ENCODE data around the gene MRPS18A.
"Not testable (repeated sequence)": the region's sequence is repeated elsewhere in the genome, so short reads cannot be mapped to it uniquely, and the experiment has no call there.

Gene MRPS18A

DNA sequence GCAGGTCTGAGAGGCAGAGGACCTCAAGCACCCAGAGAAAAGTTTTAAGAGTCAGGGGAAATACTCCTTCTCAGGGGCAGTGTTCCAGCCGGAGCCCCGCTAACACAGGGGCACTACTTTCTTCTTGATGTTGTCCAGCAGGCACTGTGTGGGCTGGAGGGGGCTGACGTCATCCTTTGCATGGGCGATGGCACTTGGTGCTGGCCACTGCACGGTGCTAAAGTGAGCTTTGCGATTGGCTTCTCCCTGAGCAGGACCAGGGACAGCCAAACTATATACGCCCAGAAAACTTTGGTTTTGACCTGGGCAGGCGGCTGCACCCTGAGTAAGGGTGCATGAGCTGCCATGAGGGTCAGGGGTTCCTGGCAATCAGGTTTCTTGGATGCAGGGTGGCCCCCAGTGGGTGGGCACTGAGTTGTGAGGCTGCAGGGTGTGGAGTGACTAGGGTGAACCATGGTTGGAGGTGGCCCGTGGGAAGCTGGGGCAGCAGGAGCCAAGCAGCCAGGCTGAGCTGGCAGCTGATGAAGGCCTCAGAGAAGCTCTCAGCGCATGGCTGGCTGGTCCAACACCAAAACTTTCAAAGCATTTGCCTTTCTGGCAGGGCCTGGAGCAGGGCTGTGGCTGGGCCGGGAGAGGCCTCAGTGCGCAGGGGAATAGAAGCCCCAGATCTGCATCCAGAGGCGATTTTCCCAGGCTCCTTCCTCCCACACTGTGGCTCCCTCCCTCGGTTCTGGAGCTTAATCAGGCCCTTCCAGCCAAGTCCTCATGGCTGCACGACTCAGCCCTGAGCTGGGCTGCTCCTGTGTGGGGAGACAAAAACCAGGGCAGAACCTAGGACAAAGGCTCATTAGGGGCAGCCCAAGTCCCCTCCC lies 18.3 kb downstream of the MRPS18A start:
- DNase-seq: no peak

DNA sequence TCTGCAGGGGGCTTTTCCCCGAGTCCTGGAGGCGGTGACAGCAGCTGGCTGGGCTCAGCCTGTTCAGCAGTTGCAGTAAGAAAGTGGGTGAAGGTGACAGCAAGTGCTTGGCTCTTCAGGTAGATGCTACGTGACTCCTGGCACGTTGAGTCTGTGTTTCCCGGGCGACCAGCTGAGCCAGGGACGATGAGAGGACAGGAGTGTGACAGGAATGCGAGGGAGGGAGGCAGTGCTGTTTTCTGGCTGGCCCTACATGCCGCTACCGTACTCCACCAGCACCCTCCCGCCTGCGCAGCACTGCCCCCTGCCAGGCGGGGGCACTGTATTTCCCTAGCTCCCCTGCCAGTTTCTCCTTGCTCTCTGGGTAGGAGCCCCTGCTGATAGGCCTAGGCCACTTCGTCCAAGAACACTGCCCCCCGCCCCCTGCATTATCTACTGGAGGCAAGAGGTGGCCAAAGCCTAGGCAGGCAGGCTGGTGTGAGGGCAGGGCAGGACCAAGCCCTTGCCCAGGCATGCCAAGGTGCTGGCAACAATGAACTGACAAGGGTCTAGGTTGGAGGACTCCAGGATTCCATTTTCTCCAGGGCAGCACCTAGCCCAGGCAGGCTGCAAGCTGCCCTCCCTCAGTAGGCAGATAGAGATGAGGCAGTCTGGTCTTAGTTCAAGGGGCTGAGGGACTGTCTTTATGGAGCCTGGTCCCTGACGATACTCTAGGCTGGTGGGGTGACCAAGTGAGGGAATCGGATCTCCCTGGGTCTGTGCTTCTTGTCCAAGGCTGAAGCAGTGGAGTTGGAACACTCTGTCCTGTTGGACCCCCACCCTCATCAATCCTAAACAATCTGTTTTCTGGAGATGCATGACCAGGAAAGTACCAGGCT lies 19.2 kb downstream of the MRPS18A start:
- DNase-seq: peak; percentile 92

DNA sequence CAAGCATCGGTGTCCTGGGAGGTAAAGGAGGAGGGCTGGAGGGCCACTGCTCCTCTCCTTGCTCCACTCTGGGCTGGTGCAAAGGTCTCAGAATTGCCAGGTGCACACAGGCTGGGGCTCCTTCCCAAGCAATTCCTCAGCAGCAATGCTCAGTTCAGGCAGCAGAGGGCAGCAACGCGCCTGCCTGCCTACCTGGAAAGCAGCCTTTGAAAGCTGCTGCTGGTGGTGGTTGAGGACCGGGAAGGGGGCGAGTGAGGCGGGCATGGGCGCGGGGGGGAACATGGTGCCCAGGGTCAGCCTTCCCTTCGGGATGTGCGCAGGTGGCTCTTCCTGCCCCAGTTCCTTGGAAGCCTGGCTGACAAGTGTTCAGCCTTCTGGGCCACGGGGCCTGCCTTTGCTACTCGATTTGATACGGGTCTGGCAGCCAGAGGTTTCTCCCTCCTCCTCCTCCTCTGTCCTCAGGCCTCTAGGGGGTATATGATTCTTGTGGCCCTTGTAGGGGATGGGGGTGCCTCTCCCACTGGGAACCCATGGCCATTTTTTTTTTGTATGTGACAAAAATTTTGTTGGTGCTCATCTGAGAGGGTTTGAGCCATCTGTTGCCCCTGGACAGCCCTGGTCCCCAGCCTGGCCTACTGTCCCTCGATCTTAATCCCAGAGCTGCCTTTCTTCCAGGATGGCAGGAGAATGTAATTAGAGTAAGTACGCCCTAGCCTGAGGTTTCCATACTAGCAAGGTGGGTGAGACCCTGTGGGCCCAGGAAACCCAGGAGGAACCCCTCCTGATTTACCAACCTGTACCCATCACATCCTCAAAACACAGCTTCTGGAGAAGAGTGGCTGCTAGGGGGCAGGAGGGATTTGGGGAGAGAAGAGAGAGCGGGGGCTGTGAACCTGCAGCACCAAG lies 20.1 kb downstream of the MRPS18A start:
- DNase-seq: peak; percentile 82

DNA sequence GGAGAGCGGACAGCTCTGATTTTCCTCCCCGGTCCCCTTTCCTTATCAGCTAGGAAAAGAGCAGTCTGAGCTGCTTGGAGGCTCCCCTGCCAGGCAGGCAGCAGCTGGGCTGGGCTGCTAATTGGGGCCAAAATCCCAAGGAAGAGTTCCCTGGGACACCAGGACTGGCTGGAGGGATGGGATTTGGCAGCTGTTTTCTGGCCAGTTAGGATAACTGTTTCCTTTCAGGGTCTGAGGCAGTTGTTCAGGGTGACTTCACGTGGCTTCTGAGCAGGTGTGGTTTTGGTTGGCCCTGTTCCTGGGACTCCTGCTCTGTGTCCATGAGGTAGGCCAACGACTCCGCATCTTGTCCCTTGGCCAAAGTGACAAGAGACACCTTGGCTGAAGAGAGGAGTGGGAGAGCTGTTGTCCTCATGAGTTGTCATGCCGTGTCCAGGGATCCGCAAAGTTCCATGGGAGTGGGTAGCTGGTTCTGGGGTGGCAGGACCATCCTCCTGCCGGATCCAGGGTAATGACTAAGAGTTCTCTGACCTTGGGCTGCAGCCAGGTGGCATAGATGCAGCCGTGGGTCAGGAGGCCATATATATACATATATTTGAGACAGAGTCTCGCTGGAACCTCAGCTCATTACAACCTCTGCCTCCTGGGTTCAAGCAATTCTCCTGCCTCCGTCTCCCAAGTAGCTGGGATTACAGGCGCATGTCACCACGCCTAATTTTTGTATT lies 21.2 kb downstream of the MRPS18A start:
- no peak for DNase-seq

DNA sequence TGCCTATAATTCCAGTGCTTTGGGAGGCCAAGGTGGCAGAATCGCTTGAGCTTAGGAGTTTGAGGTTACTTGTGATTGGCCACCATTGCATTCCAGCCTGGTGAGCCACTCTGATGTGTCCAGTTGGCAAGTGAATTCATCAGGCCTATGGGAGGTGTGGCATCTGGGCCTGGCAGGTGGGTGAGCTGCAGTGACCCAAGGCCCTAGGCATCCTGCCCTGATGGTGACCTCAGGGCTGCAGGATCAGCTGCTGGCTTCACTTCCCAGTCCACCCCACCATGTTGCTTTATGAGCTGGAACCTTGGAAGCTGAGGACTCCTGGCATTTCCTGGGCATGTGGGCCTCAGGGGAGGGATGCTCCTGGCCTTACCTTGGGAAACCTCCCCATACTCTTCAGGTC lies 22.2 kb downstream of the MRPS18A start:
- DNase-seq: no peak

DNA sequence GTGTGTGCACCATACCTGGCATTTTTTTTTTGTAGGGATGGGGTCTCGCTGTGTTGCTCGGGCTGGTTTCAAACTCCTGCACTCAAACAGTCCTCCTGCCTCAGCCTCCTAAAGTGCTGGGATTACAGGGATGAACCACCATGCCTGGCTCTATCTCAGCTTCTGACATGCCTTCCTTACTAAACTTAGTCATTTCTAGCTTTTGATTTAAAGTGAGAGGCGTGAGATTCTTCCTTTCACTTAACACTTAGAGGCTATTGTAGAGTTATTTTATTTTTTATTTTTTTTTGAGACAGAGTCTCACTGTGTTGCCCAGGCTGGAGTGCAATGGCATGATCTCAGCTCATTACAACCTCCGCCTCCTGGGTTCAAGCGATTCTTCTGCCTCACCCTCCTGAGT lies 24.6 kb downstream of the MRPS18A start:
- DNase-seq: not testable (repeated sequence)

DNA sequence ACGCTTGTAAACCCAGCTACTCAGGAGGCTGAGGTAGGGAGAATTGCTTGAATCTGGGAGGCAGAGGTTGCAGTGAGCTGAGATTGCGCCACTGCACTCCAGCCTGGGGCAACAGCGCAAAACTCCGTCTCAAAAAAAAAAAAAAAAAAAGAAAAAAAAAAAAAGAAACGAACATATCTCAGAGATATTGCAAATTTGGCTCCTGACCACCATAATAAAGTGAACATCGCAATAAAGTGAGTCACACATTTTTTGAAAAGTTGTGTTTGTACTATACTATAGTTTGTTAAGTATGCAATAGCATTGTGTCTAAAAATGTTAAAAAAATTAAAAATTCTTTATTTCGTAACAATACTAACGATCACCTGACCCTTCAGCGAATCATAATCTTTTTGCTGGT lies 29.4 kb downstream of the MRPS18A start:
- no peak for DNase-seq

DNA sequence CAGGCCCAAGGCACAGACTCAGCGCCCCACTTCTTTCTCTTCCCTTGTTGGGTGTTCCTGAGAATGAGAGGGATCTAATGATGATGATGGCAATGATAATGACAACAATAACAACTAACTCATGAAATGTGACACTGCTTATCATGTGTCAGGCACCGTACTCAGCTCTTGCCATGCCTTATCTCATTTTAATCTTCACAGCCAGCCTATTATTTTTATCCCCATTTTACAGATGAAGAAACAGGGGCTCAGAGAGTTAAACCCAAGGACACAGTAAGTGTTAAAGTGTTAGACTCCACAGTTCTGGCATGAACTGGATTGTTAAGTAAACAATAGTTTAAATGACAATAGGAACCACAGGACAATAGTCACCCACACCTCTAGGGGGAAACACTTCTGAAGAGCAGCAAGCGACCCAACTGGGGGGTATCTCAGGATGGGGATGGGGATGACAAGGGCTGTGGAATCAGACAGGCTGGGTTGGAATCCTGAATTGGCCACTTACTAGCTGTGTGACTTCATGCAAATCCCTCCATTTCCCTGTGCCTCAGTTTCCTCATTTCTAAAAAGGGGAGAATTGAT lies 30.3 kb downstream of the MRPS18A start:
- DNase-seq: no peak

DNA sequence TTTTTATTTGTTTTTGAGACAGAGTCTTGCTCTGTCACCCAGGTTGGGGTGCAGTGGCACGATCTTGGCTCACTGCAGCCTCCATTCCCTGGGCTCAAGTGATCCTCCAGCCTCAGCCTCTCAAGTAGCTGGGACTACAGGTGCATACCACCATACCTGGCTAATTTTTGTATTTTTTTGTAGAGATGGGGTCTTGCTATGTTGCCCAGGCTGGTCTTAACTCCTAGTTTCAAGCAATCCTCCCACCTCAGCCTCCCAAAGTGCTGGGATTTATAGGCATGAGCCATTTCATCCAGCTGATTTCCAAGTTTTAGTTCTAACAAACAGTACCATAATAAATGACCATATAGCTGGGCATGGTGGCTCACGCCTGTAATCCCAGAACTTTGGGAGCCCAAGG lies 34.8 kb downstream of the MRPS18A start:
- not testable (repeated sequence) for DNase-seq

DNA sequence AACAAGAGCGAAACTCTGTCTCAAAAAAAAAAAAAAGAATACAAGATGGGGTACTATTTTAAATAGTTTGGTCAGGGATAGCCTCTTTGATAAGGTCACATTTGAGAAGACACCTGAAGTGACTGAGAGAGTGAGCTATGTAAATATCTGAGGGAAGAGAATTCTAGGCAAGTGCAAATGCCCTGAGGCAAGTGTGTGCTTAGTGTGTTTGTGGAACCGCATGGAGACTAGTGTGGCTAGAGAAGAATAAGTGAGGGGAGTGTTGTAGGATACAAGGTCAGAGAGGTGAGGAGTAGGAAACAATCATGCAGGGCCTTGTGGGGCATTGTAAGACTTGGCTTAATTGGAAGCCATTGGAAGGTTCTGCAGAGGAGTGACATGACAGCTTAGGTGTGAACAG lies 39.3 kb downstream of the MRPS18A start:
- no peak for DNase-seq

DNA sequence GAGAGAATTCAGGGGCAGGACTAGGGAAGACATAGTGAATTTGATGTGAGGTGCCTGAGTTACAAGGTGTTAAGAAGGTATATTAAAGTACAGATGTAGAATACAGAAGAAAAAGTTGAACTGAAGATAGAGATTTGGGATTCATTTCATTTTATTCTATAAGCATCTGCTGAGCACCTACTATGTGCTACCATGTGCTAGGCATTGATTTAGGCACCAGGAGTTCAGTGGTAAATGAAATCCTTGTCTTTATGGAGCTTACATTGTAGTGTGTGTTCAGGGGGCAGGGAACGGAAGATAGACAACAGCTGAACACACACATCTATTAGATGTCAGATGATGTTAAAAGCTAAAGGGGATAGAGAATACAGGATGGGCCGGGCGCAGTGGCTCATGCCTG lies 40.0 kb downstream of the MRPS18A start:
- no peak for DNase-seq

DNA sequence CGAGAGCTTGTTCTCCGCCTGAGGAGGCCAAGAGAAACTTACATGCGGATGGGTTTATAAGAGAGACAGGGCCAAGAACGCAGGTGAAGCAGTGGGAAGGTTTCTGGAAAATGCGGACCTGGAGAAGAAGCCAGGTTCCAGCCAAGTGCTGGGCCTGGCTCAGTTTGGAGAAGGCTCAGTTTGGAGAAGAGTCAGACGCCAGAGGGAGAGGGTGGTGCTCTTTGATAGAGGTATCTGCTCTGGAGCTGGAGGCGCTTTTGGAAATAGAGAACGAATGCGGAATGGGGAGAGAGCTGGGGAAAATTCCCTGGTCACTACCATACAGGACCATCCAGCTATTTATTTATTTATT lies 42.0 kb downstream of the MRPS18A start:
- DNase-seq: no peak

DNA sequence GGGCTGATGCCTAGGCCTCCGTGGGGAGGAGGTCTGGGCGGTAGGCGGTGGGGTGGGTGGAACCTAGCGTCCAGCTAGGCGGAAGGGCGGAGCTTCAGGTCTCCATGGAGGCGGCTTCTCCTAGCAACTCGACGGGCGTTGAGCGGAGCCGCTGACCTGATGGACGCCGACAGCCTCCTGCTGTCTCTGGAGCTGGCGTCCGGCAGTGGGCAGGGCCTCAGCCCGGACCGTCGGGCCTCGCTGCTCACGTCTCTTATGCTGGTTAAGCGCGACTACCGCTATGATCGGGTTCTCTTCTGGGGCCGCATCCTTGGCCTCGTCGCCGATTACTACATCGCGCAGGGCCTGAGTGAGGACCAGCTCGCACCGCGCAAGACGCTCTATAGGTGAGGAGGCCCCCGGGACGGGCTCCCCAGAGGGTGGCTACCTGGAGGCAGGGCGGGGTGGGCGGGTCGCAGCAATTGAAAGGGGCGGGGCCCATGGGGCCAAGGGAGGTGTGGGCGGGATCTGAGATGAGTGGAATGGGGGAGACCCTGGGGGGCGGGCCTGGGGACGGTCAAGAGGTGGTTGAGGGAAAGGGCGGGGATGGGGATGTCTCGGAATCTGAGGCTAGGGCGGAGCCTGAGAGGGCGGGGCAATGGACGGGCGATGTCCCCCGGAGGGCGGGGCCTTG lies 42.5 kb downstream of the MRPS18A start, which contains the start of gene RSPH9:
RSPH9 (plus strand) TSS at position 97 of the 673 bp plus-strand sequence; CDS start at position 160, 63 bp downstream.
- DNase-seq: peak; percentile 81

DNA sequence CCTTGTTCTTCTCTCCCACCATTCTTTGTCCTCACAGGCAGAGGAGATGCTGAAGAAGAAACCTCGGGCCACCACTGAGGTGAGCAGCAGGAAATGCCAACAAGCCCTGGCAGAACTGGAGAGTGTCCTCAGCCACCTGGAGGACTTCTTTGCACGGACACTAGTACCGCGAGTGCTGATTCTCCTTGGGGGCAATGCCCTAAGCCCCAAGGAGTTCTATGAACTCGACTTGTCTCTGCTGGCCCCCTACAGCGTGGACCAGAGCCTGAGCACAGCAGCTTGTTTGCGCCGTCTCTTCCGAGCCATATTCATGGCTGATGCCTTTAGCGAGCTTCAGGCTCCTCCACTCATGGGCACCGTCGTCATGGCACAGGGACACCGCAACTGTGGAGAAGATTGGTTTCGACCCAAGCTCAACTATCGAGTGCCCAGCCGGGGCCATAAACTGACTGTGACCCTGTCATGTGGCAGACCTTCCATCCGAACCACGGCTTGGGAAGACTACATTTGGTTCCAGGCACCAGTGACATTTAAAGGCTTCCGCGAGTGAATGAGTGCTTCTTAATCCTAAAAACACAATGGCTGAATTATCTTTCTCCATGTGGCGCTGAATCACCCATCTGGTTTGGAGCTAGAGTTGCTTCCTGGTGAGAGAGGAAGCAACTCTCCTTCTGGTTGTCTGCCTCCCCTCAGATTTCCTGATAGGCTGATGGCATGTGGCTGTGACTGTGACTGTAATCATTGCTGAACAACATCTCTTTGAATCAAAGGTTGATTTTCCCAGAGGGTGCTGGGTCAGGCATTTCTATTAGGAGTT lies 47.4 kb downstream of the MRPS18A start:
- peak; percentile 65 for DNase-seq

DNA sequence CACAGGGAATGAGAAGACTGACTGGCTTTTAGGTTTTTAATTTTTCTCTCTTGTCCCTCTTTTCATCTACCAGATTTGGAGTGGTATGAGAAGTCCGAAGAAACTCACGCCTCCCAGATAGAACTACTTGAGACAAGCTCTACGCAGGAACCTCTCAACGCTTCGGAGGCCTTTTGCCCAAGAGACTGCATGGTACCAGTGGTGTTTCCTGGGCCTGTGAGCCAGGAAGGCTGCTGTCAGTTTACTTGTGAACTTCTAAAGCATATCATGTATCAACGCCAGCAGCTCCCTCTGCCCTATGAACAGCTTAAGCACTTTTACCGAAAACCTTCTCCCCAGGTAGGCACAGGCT lies 51.3 kb downstream of the MRPS18A start:
- DNase-seq: peak; percentile 35

DNA sequence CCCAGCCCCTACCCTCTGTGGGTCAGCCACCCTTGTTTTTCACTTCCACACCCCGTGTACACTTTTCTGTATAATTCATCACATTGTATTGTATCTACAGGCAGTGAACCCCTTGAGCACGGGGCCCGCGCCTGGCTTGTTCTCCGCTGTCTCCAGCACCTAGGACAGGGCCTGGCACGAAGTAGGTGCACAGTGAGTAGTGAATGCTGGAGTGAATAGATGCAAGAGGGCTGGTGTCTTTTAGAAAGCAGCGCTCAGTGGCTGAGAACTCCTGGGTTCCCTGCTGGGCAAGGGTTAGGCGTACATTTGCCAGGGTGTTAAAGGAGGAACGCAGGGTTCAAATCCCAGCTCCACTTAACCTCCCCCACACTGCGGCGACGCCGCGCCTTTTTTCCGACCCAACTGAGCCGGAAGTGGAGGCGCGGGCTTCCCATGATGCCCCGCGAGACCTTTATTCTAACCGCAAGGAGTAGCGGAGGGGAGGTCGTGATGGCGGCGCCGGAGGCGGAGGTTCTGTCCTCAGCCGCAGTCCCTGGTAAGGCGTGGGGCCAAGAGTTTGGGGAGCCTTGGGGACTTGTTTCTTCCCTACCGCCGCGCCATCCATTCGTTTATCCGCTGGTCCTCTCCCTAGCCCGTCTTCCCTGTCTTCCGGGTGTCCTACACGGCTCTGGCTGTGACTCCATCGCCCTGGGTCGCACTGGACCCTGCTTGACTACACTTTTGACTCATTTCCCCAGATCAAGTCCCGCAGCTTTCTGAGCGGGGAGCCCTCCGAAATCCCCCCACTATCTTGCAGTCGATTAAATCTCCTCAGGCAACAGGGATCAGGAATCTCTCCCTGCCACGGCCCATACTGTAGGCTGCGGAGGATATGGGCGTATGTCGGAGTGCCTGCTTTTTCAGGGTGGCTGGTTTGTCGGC lies 51.9 kb downstream of the MRPS18A start, which contains the start of gene MAD2L1BP:
MAD2L1BP (plus strand) TSS at position 454 of the 921 bp plus-strand sequence; CDS start at position 490, 36 bp downstream.
- peak; percentile 94 for DNase-seq

DNA sequence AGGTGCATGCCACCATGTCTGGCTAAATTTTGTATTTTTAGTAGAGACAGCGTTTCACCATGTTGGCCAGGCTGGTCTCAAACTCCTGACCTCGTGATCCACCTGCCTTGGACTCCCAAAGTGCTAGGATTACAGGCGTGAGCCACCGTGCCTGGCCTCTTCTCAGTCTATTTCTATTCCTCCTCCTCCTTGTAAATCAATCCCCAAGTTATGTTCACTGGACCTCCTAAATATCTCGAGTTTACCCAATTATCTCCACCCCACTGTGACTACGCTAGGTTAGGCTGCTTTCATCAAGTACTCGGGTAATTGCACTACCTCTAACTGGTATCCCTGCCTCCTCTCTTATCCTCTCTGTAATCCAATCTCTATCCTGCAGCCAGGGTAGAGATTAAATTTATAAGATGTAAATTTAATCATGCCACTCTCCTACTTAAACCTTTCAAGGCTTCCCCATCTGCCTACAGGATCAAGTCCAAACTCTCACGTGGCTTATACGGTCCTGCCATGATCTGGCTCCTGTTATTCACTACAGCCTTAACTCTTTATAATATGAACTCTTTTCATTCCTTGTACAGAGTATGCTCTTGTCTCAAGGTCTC lies 52.8 kb downstream of the MRPS18A start:
- DNase-seq: no peak

DNA sequence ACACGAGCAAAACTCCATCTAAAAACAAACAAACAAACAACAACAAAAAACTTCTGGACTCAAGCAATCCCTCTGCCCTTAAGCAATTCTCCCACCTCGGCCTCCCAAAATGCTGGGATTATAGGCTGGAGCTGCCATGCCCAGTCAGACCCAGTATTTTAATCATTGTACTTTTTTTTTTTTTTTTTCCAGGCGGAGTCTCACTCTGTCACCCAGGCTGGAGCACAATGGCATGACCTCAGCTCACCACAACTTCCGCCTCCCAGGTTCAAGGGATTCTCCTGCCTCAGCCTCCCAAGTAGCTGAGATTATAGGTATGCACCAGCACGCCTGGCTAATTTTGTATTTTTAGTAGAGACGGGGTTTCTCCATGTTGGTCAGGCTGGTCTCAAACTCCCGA lies 54.6 kb downstream of the MRPS18A start:
- DNase-seq: not testable (repeated sequence)

Data from hematopoietic multipotent progenitor cell treated with erythropoietin and hydrocortisone succinate and interleukin-3 and kit ligand, for 6 days (in vitro differentiated cells).